ENCODE measurements around the gene UTY.

UTY gene

GRCh38 chrY:13479828-13480227, at the start of gene UTY:
Gene UTY, minus strand, starts transcription at chrY:13480033. Its CDS starts 368 bp downstream, at chrY:13479665.
- H3K4me3 ChIP-seq (ENCODE audit: low read depth, low read length): peak within 1 kb of the TSS; percentile 83
- DNase-seq (ENCODE audit: low read depth): peak; percentile 82
- TF ChIP-seq, protein P1, sequence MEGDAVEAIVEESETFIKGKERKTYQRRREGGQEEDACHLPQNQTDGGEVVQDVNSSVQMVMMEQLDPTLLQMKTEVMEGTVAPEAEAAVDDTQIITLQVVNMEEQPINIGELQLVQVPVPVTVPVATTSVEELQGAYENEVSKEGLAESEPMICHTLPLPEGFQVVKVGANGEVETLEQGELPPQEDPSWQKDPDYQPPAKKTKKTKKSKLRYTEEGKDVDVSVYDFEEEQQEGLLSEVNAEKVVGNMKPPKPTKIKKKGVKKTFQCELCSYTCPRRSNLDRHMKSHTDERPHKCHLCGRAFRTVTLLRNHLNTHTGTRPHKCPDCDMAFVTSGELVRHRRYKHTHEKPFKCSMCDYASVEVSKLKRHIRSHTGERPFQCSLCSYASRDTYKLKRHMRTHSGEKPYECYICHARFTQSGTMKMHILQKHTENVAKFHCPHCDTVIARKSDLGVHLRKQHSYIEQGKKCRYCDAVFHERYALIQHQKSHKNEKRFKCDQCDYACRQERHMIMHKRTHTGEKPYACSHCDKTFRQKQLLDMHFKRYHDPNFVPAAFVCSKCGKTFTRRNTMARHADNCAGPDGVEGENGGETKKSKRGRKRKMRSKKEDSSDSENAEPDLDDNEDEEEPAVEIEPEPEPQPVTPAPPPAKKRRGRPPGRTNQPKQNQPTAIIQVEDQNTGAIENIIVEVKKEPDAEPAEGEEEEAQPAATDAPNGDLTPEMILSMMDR (IDR thresholded peaks at IDR 0.05; ENCODE audit: low read depth, low read length, missing control alignments): no peak

DNA sequence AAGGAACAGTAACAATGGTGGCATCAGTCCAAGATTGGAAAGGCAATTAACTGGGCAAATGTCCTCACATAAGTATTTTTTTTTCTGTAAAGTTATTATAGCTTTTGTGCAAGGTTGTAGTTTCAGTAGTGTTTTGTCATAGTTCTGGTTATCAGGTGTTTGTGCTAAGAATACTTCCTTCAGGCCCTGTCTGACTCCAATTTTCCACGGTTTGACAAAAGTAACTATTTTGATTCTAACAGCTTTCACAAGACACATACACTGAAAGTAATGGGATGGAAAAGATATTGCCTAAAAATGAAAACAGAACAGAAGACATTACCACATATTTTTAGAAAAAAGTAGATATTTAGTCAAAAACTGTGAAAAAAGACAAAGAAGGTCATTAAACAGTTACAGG, 40.6 kb upstream of the UTY start:
- DNase-seq (ENCODE audit: low read depth): no peak
- H3K4me3 ChIP-seq (ENCODE audit: low read depth, low read length): no peak overlapping the region
- TF ChIP-seq, protein P1 (IDR thresholded peaks at IDR 0.05; ENCODE audit: low read depth, low read length, missing control alignments): no peak

- no peak overlapping the region for H3K4me3 ChIP-seq (ENCODE audit: low read depth, low read length)
- DNase-seq (ENCODE audit: low read depth): no peak
- TF ChIP-seq, protein P1 (IDR thresholded peaks at IDR 0.05; ENCODE audit: low read depth, low read length, missing control alignments): peak; percentile 2
Observed at GRCh38 chrY:13501215-13501614, 21.4 kb upstream of the UTY start.

DNA sequence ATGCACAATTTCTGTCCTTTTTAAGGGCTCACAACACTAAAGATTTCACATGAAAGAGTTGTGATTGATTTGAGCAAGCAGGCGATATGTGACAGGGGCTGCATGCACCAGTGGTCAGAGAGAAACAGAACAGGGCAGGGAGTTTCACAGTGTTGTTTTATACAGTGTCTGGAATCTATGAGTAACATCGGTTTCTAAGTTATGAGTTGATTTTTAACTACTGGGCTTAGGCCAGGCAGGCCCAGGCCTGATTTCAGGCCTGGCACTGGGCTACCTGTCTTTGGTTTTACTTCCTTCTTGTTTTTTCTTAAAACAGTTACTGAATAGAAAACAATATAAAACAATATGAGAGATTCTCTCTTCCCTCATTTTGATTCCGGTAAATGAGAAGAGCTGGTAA, 13.9 kb upstream of the UTY start:
- TF ChIP-seq, protein P1 (IDR thresholded peaks at IDR 0.05; ENCODE audit: low read depth, low read length, missing control alignments): no peak
- no peak for DNase-seq (ENCODE audit: low read depth)
- no peak overlapping the region for H3K4me3 ChIP-seq (ENCODE audit: low read depth, low read length)

DNA sequence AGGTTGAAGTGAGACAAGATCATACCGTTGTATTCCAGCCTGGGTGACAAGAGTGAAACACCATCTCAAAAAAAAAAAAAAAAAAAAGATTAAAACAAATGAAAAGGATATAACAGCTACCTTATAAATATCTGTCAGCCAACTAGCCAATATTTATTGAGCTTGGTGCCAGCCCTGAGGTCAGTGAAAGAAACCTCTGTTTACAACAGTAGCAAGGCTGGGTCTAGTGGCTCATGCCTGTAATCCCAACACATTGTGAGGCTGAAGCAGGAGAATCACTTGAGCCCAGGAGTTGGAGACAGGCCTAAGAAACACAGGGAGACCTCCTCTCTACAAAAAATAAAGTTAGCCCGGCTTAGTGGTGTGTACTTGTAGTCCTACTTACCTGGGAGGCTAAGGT, 12.6 kb upstream of the UTY start:
- no peak overlapping the region for H3K4me3 ChIP-seq (ENCODE audit: low read depth, low read length)
- TF ChIP-seq, protein P1 (IDR thresholded peaks at IDR 0.05; ENCODE audit: low read depth, low read length, missing control alignments): no peak

GRCh38 chrY:13488738-13489137, 8.9 kb upstream of the UTY start:
- no peak for DNase-seq (ENCODE audit: low read depth)
- no peak overlapping the region for H3K4me3 ChIP-seq (ENCODE audit: low read depth, low read length)
- TF ChIP-seq, protein P1 (IDR thresholded peaks at IDR 0.05; ENCODE audit: low read depth, low read length, missing control alignments): no peak

More for the DNA sequence above, 12.6 kb upstream of the UTY start:
- DNase-seq (ENCODE audit: low read depth): no peak

- TF ChIP-seq, protein P1 (IDR thresholded peaks at IDR 0.05; ENCODE audit: low read depth, low read length, missing control alignments): no peak
- H3K4me3 ChIP-seq (ENCODE audit: low read depth, low read length): peak overlapping the region; percentile 83
- no peak for DNase-seq (ENCODE audit: low read depth)
Observed at GRCh38 chrY:13479121-13479711, 617 bp downstream of the UTY start.

Measured in GM12864 (cell line).